ENCODE data around the gene LRMDA.

LRMDA gene

GRCh38 chr10:76025124-76025477, 593.7 kb downstream of the LRMDA start (continued):
- TF ChIP-seq ZNF354C (tag by site-specific recombination; IDR thresholded peaks at IDR 0.05; ENCODE audit: borderline replicate concordance, low read depth) (no peak), EGR2 (tag by site-specific recombination; IDR thresholded peaks at IDR 0.05; ENCODE audit: low read depth) (no peak)

DNA sequence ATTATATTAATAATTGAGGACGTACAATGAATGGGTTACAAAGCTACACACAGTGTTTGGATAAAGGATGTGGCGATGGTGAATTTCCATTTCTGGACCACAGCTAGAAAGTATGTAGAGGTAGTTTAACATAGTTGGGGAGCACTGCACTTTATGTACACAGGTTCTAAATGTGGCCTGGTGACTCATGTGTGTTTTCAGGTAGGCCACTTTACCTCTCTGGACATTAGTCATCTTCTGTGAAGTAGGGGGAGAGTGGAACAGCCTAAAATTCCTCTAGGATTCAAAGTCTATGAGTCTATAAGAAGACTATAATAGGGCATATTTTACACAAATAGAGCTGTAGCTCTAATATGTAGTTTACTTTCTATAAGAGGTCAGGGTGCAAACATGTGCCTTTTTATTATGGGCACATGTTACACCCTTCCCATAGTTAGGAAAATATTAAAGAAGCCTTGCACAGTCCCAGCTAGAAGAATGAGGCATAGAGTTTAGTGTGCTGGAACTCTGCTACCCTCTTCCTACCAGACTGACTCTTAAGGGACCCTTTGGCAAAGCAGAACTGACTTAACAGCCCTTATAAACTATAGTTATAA, 594.9 kb downstream of the LRMDA start:
- H3K36me3 ChIP-seq (ENCODE audit: control insufficient read depth in 2 of 2, insufficient read depth in 1 of 2, low read length in 2 of 2), result no peaks in the 10 kb centered on the region
- H3K4me3 ChIP-seq (ENCODE audit: low read depth, low read length), result no peak overlapping the region
- ChIA-PET POLR2A (interaction anchor here (1.2 kb wide), 1 partner anchor 624 kb away, joined by 3 read pairs; the partner anchor contains the start of gene ZNF503), CTCF (interaction anchor here (0.6 to 4.7 kb wide), 5 partner anchors 10 to 518 kb away, joined by 3 to 29 read pairs (median 4); no protein-coding TSS in a partner anchor)
- H3K27ac ChIP-seq (ENCODE audit: extremely low read depth, low read depth, low read length), result no peak overlapping the region
- H3K4me1 ChIP-seq (ENCODE audit: control insufficient read depth, insufficient read depth, low read length), result no peaks in the 10 kb centered on the region
- no peak for TF ChIP-seq ZNF175 (tag by site-specific recombination; IDR thresholded peaks at IDR 0.05)
- TF ChIP-seq ZNF785 (tag by site-specific recombination; IDR thresholded peaks at IDR 0.05), result no peak
- H3K9me3 ChIP-seq (ENCODE audit: control insufficient read depth, insufficient read depth, low read depth, low read length), result no peaks in the 10 kb centered on the region

DNA sequence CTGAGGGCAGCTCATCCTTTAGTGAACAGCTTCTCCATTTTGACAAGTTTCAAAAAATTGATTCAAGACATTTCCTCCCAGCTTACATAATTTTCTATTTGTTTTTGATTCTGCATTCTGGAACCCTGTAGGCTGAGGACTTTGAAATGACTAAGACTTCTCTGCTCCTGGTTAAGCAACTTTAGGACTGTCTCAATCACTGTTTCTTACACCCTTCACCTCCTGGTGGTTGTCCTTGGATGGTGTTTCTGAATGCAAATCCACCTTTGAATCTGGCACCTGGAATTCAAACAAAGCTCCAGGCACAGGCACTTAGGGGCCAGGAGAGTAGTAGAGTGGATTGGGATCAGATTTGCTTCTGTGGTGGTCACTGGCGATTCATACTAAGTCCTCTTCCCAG, 595.5 kb downstream of the LRMDA start:
- H3K9me3 ChIP-seq (ENCODE audit: control insufficient read depth, insufficient read depth, low read depth, low read length), result no peaks in the 10 kb centered on the region
- ChIA-PET CTCF (interaction anchor here (4.7 kb wide), 1 partner anchor 10 kb away, joined by 29 read pairs; no protein-coding TSS in a partner anchor), POLR2A (interaction anchor here (1.2 kb wide), 1 partner anchor 625 kb away, joined by 3 read pairs; the partner anchor contains the start of gene ZNF503)
- H3K4me3 ChIP-seq (ENCODE audit: low read depth, low read length), result no peak overlapping the region
- no peaks in the 10 kb centered on the region for H3K36me3 ChIP-seq (ENCODE audit: control insufficient read depth in 2 of 2, insufficient read depth in 1 of 2, low read length in 2 of 2)
- H3K27ac ChIP-seq (ENCODE audit: extremely low read depth, low read depth, low read length), result no peak overlapping the region
- H3K4me1 ChIP-seq (ENCODE audit: control insufficient read depth, insufficient read depth, low read length), result no peaks in the 10 kb centered on the region
- TF ChIP-seq ZNF664 (tag by site-specific recombination; IDR thresholded peaks at IDR 0.05) (no peak), ZNF138 (tag by site-specific recombination; IDR thresholded peaks at IDR 0.05; ENCODE audit: borderline replicate concordance) (no peak), GLI2 (tag by site-specific recombination; IDR thresholded peaks at IDR 0.05; ENCODE audit: borderline replicate concordance, low read depth) (no peak), ZXDB (tag by site-specific recombination; IDR thresholded peaks at IDR 0.05) (no peak), PRDM1 (tag by site-specific recombination; IDR thresholded peaks at IDR 0.05) (no peak), ZNF610 (tag by site-specific recombination; IDR thresholded peaks at IDR 0.05; ENCODE audit: borderline replicate concordance) (no peak), SP7 (tag by site-specific recombination; IDR thresholded peaks at IDR 0.05) (no peak), ZNF324 (tag by site-specific recombination; IDR thresholded peaks at IDR 0.05) (no peak), ZNF175 (tag by site-specific recombination; IDR thresholded peaks at IDR 0.05) (no peak), ZNF707 (tag by site-specific recombination; IDR thresholded peaks at IDR 0.05) (no peak)
- TF ChIP-seq, protein P1, sequence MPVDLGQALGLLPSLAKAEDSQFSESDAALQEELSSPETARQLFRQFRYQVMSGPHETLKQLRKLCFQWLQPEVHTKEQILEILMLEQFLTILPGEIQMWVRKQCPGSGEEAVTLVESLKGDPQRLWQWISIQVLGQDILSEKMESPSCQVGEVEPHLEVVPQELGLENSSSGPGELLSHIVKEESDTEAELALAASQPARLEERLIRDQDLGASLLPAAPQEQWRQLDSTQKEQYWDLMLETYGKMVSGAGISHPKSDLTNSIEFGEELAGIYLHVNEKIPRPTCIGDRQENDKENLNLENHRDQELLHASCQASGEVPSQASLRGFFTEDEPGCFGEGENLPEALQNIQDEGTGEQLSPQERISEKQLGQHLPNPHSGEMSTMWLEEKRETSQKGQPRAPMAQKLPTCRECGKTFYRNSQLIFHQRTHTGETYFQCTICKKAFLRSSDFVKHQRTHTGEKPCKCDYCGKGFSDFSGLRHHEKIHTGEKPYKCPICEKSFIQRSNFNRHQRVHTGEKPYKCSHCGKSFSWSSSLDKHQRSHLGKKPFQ (tag by site-specific recombination; IDR thresholded peaks at IDR 0.05), result no peak

GRCh38 chr10:76029782-76030181, 598.4 kb downstream of the LRMDA start:
- H3K4me3 ChIP-seq (ENCODE audit: low read depth, low read length), result no peak overlapping the region
- ChIA-PET CTCF (interaction anchor here (0.6 to 1.0 kb wide), 3 partner anchors 13 to 526 kb away, joined by 3 to 4 read pairs (median 3); no protein-coding TSS in a partner anchor), POLR2A (no interaction called here)
- H3K36me3 ChIP-seq (ENCODE audit: control insufficient read depth in 2 of 2, insufficient read depth in 1 of 2, low read length in 2 of 2), result no peaks in the 10 kb centered on the region
- H3K9me3 ChIP-seq (ENCODE audit: control insufficient read depth, insufficient read depth, low read depth, low read length), result no peaks in the 10 kb centered on the region
- TF ChIP-seq ZNF266 (tag by site-specific recombination; IDR thresholded peaks at IDR 0.05; ENCODE audit: low read depth) (no peak), ZSCAN23 (tag by site-specific recombination; IDR thresholded peaks at IDR 0.05) (no peak)
- no peak overlapping the region for H3K27ac ChIP-seq (ENCODE audit: extremely low read depth, low read depth, low read length)
- peaks cover 7% of the 10 kb centered on the region for H3K4me1 ChIP-seq (ENCODE audit: control insufficient read depth, insufficient read depth, low read length)

DNA sequence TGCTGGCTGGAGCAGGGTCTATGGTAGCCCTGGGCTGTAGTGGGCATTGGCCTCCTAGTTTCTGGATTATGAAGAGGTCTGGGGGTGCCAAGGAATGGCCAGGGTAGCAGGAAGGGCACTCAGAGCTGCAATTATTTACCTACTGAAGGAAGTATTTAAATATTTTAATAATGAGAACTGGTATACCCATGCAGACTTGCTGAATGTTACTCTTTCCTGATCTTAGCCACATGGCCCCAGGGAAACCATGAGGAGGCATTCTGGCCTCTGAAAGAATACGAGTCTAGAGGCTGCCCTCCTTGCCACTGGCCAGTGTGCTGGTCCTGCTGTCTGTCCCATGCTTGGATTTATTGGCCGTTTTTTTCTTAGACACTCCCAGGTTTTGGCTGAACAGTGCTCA, 599.7 kb downstream of the LRMDA start:
- Histone ChIP-seq H3K36me3 (ENCODE audit: control insufficient read depth in 2 of 2, insufficient read depth in 1 of 2, low read length in 2 of 2) (no peaks in the 10 kb centered on the region), H3K4me3 (ENCODE audit: low read depth, low read length) (no peak overlapping the region), H3K27ac (ENCODE audit: extremely low read depth, low read depth, low read length) (no peak overlapping the region), H3K4me1 (ENCODE audit: control insufficient read depth, insufficient read depth, low read length) (peaks cover 14% of the 10 kb centered on the region), H3K9me3 (ENCODE audit: control insufficient read depth, insufficient read depth, low read depth, low read length) (no peaks in the 10 kb centered on the region)
- CTCF ChIA-PET, result no interaction called here
- POLR2A ChIA-PET, result no interaction called here
- no peak for TF ChIP-seq KLF1 (tag by site-specific recombination; IDR thresholded peaks at IDR 0.05)
- no peak for TF ChIP-seq ZNF175 (tag by site-specific recombination; IDR thresholded peaks at IDR 0.05)
- no peak for TF ChIP-seq ZNF701 (tag by site-specific recombination; IDR thresholded peaks at IDR 0.05)
- no peak for TF ChIP-seq ZNF311 (tag by site-specific recombination; IDR thresholded peaks at IDR 0.05; ENCODE audit: borderline replicate concordance)
- no peak for TF ChIP-seq SETDB1 (IDR thresholded peaks at IDR 0.05; ENCODE audit: insufficient read length, low read length)
- TF ChIP-seq, protein P2, sequence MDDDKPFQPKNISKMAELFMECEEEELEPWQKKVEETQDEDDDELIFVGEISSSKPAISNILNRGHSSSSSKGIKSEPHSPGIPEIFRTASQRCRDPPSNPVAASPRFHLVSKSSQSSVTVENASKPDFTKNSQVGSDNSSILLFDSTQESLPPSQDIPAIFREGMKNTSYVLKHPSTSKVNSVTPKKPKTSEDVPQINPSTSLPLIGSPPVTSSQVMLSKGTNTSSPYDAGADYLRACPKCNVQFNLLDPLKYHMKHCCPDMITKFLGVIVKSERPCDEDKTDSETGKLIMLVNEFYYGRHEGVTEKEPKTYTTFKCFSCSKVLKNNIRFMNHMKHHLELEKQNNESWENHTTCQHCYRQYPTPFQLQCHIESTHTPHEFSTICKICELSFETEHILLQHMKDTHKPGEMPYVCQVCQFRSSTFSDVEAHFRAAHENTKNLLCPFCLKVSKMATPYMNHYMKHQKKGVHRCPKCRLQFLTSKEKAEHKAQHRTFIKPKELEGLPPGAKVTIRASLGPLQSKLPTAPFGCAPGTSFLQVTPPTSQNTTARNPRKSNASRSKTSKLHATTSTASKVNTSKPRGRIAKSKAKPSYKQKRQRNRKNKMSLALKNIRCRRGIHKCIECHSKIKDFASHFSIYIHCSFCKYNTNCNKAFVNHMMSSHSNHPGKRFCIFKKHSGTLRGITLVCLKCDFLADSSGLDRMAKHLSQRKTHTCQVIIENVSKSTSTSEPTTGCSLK (tag by site-specific recombination; IDR thresholded peaks at IDR 0.05), result no peak
- TF ChIP-seq ZNF660 (tag by site-specific recombination; IDR thresholded peaks at IDR 0.05), result no peak
- TF ChIP-seq ZNF768 (tag by site-specific recombination; IDR thresholded peaks at IDR 0.05), result no peak
- TF ChIP-seq ZNF324 (tag by site-specific recombination; IDR thresholded peaks at IDR 0.05), result no peak
